OCI-LY3 (cell line): Measurements from ENCODE around the gene PTGS1.

Source experiments
- EZH2phosphoT487 ChIP-seq: fragments of 200-600 bp; shearing (Covaris generic); IDR thresholded peaks from 2 replicates; pipeline ENCODE4 v1.6.1; 2018; ENCODE audit warnings: antibody characterized with exemption, mixed run types, low read depth
- TF ChIP-seq, protein P1 (sequence below): fragments of 200-600, 300-600 bp; sonication (generic); IDR thresholded peaks from 2 replicates; pipeline ENCODE4 v1.5.1; 2014; ENCODE audit warnings: antibody characterized with exemption, low read length, low read depth

DNA sequence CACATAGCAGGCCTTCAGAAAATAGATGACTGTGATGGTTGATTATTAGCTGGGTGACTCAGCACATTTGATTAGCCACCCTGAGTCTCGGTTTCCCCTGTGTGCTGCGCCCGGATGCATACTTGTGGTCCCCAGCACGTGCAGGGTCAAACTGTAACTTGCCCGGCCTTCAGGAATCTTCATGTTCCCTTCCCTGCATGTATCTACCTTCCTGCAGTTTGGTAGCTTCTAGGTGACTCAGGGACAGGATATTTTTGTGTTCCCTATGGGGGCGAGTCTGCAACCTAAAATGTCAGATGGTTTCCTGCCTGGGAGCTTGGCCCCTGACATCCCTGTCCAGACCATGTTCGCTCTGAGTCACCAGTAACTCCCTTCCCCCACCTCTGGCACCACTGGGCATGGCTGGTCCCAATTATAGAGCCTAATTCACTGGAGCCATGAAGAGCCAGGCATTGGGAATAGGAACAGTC is 13.2 kb downstream of the PTGS1 start:
- TF ChIP-seq, protein P1, sequence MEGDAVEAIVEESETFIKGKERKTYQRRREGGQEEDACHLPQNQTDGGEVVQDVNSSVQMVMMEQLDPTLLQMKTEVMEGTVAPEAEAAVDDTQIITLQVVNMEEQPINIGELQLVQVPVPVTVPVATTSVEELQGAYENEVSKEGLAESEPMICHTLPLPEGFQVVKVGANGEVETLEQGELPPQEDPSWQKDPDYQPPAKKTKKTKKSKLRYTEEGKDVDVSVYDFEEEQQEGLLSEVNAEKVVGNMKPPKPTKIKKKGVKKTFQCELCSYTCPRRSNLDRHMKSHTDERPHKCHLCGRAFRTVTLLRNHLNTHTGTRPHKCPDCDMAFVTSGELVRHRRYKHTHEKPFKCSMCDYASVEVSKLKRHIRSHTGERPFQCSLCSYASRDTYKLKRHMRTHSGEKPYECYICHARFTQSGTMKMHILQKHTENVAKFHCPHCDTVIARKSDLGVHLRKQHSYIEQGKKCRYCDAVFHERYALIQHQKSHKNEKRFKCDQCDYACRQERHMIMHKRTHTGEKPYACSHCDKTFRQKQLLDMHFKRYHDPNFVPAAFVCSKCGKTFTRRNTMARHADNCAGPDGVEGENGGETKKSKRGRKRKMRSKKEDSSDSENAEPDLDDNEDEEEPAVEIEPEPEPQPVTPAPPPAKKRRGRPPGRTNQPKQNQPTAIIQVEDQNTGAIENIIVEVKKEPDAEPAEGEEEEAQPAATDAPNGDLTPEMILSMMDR: no peak
- no peak for TF ChIP-seq EZH2phosphoT487
